ENCODE results near the gene ATP5F1A. TPM values are rescaled to one million over a fixed set of nuclear protein-coding genes. Genes with fewer than 3 reads are reported as not detected.
"Not testable (repeated sequence)": the region's sequence is repeated elsewhere in the genome, so short reads cannot be mapped to it uniquely, and the experiment has no call there.

The ATP5F1A gene
- total RNA-seq, 2 experiments from 2014 or later, result 205 to 206 TPM

DNA sequence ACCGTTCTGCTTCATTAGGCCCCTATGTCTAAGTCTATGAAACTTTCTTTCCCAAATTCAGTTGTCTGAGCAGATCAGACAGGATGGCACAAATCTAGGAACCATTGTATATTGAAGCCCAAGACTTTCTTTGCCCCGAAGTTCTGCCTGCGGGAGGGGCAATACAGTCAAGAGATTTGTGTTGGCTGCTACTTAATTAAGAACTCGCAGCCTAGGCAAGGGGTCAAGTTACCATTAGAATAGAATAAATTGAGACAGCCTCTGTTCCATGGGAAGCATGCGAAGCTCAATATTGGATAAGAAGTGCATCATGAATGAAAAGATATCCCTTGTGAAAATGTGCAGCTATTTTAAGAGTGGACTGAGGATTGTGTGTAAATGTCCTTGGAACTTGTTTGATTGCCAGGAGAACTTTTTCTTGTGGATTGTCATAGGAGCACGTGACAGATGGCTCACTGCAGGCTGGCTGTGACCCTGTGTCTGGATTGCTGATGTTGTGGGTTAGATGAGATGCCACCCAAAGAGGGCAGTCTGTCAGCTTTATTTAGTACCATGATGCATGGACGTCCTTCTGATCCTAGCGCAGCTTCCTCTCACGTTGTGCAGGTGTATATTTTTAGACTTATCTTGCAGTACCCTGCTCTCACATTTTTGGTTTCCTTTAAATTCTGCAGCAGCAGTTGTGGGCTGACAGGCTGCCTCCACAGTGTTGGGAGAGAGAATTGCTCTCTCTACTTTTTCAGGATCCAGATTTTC is 37.0 kb upstream of the ATP5F1A start:
- no peak for ATAC-seq (ENCODE audit: poor library complexity)
- CTCF ChIA-PET, result no interaction called here
- no peaks in the 10 kb centered on the region for H3K4me1 Mint-ChIP-seq (ENCODE audit: low read depth)

GRCh38 chr18:46133534-46133933 is 35.4 kb upstream of the ATP5F1A start:
- Histone ChIP-seq H3K27ac (ENCODE audit: low read depth in 1 of 2, low read length in 2 of 2) (no peak overlapping the region), H3K36me3 (ENCODE audit: insufficient read depth, low read length) (peaks cover 13% of the 10 kb centered on the region), H3K4me1 (ENCODE audit: insufficient read depth, low read length) (no peaks in the 10 kb centered on the region), H3K4me3 (ENCODE audit: low read length) (no peak overlapping the region), H3K9me3 (ENCODE audit: control insufficient read depth in 1 of 2, insufficient read depth in 1 of 2, low read length in 2 of 2) (no peaks in the 10 kb centered on the region), H3K27me3 (ENCODE audit: control insufficient read depth in 1 of 2, insufficient read depth in 2 of 2, low read length in 2 of 2) (no peaks in the 10 kb centered on the region)
- no peak for TF ChIP-seq CTCF (IDR thresholded peaks at IDR 0.05)
- Mint-ChIP-seq H3K4me3 (no peak overlapping the region), H3K36me3 (ENCODE audit: low read depth) (peaks cover 21% of the 10 kb centered on the region), H3K4me1 (ENCODE audit: low read depth) (no peaks in the 10 kb centered on the region), H3K27me3 (no peaks in the 10 kb centered on the region), H3K27ac (no peak overlapping the region), H3K9me3 (no peaks in the 10 kb centered on the region)
- POLR2A ChIA-PET, result no interaction called here
- DNase-seq (no peak), ATAC-seq (ENCODE audit: poor library complexity) (no peak)
- CTCF ChIA-PET, result no interaction called here
- intact Hi-C loops (cut with DNase I, micrococcal nuclease), result no loop called here

More for the DNA sequence above, 37.0 kb upstream of the ATP5F1A start:
- Mint-ChIP-seq H3K36me3 (ENCODE audit: low read depth) (peaks cover 6% of the 10 kb centered on the region), H3K9me3 (no peaks in the 10 kb centered on the region), H3K4me3 (no peak overlapping the region), H3K27ac (no peak overlapping the region), H3K27me3 (no peaks in the 10 kb centered on the region)
- H3K4me3 ChIP-seq (ENCODE audit: low read length), result no peak overlapping the region
- no peaks in the 10 kb centered on the region for H3K9me3 ChIP-seq (ENCODE audit: control insufficient read depth in 1 of 2, insufficient read depth in 1 of 2, low read length in 2 of 2)
- no peaks in the 10 kb centered on the region for H3K36me3 ChIP-seq (ENCODE audit: insufficient read depth, low read length)
- H3K27me3 ChIP-seq (ENCODE audit: control insufficient read depth in 1 of 2, insufficient read depth in 2 of 2, low read length in 2 of 2), result no peaks in the 10 kb centered on the region
- no peaks in the 10 kb centered on the region for H3K4me1 ChIP-seq (ENCODE audit: insufficient read depth, low read length)
- intact Hi-C loops (cut with DNase I, micrococcal nuclease), result no loop called here
- no peak for TF ChIP-seq CTCF (IDR thresholded peaks at IDR 0.05)
- POLR2A ChIA-PET, result no interaction called here
- DNase-seq, result no peak
- H3K27ac ChIP-seq (ENCODE audit: low read depth in 1 of 2, low read length in 2 of 2), result no peak overlapping the region

- H3K27ac ChIP-seq (ENCODE audit: low read depth in 1 of 2, low read length in 2 of 2); ATAC-seq (ENCODE audit: poor library complexity); CTCF ChIA-PET; H3K9me3 Mint-ChIP-seq; H3K4me3 ChIP-seq (ENCODE audit: low read length); intact Hi-C loops (cut with DNase I, micrococcal nuclease); H3K4me1 Mint-ChIP-seq (ENCODE audit: low read depth); H3K9me3 ChIP-seq (ENCODE audit: control insufficient read depth in 1 of 2, insufficient read depth in 1 of 2, low read length in 2 of 2); H3K4me1 ChIP-seq (ENCODE audit: insufficient read depth, low read length); H3K27ac Mint-ChIP-seq; H3K27me3 ChIP-seq (ENCODE audit: control insufficient read depth in 1 of 2, insufficient read depth in 2 of 2, low read length in 2 of 2); POLR2A ChIA-PET; H3K4me3 Mint-ChIP-seq; DNase-seq; H3K27me3 Mint-ChIP-seq: not testable (repeated sequence)
- peaks cover 47% of the 10 kb centered on the region for H3K36me3 Mint-ChIP-seq (ENCODE audit: low read depth)
- peaks cover 27% of the 10 kb centered on the region for H3K36me3 ChIP-seq (ENCODE audit: insufficient read depth, low read length)
These were observed 32.5 kb upstream of the ATP5F1A start for GRCh38 chr18:46130549-46130948.

DNA sequence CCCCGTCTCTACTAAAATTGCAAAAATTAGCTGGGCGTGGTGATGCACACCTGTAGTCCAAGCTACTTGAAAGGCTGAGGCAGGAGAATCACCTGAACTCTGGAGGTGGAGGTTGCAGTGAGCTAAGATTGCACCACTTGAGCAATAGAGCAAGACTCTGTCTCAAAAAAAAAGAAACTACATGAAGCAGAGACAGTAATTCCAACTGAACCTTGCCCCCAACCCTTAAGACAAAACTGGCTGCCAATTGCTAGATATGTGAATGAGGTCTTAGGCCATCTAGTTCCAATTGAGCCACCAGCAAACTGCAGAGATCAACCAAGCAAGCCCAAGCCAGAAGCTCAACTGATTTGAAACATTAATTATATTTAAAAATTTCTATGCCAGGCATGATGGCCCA is 32.0 kb upstream of the ATP5F1A start:
- POLR2A ChIA-PET, result no interaction called here
- H3K27ac Mint-ChIP-seq, result no peak overlapping the region
- Histone ChIP-seq H3K36me3 (ENCODE audit: insufficient read depth, low read length) (peaks cover 27% of the 10 kb centered on the region), H3K27ac (ENCODE audit: low read depth in 1 of 2, low read length in 2 of 2) (no peak overlapping the region), H3K4me1 (ENCODE audit: insufficient read depth, low read length) (no peaks in the 10 kb centered on the region), H3K4me3 (ENCODE audit: low read length) (no peak overlapping the region), H3K9me3 (ENCODE audit: control insufficient read depth in 1 of 2, insufficient read depth in 1 of 2, low read length in 2 of 2) (no peaks in the 10 kb centered on the region), H3K27me3 (ENCODE audit: control insufficient read depth in 1 of 2, insufficient read depth in 2 of 2, low read length in 2 of 2) (no peaks in the 10 kb centered on the region)
- intact Hi-C loops (cut with DNase I, micrococcal nuclease), result no loop called here
- no peak for TF ChIP-seq CTCF (IDR thresholded peaks at IDR 0.05)
- no peaks in the 10 kb centered on the region for H3K27me3 Mint-ChIP-seq
- no peak for ATAC-seq (ENCODE audit: poor library complexity)
- CTCF ChIA-PET, result no interaction called here
- H3K9me3 Mint-ChIP-seq, result no peaks in the 10 kb centered on the region
- H3K36me3 Mint-ChIP-seq (ENCODE audit: low read depth), result peaks cover 49% of the 10 kb centered on the region
- H3K4me3 Mint-ChIP-seq, result no peak overlapping the region
- H3K4me1 Mint-ChIP-seq (ENCODE audit: low read depth), result no peaks in the 10 kb centered on the region
- DNase-seq, result no peak

- intact Hi-C loops (cut with DNase I, micrococcal nuclease); H3K4me1 ChIP-seq (ENCODE audit: insufficient read depth, low read length); POLR2A ChIA-PET: not testable (repeated sequence)
These were observed 28.5 kb upstream of the ATP5F1A start for GRCh38 chr18:46126625-46127024.

More at GRCh38 chr18:46126625-46127024, 28.5 kb upstream of the ATP5F1A start:
- not testable (repeated sequence) for H3K9me3 Mint-ChIP-seq; H3K4me3 ChIP-seq (ENCODE audit: low read length); H3K27me3 ChIP-seq (ENCODE audit: control insufficient read depth in 1 of 2, insufficient read depth in 2 of 2, low read length in 2 of 2); H3K27ac ChIP-seq (ENCODE audit: low read depth in 1 of 2, low read length in 2 of 2); ATAC-seq (ENCODE audit: poor library complexity); H3K27me3 Mint-ChIP-seq; H3K4me3 Mint-ChIP-seq; H3K9me3 ChIP-seq (ENCODE audit: control insufficient read depth in 1 of 2, insufficient read depth in 1 of 2, low read length in 2 of 2); H3K27ac Mint-ChIP-seq; H3K4me1 Mint-ChIP-seq (ENCODE audit: low read depth); DNase-seq
- H3K36me3 ChIP-seq (ENCODE audit: insufficient read depth, low read length), result peaks cover 47% of the 10 kb centered on the region
- CTCF ChIA-PET, result interaction anchor here (0.7 to 1.1 kb wide), 2 partner anchors 297 to 531 kb away, joined by 3 read pairs; no protein-coding TSS in a partner anchor
- H3K36me3 Mint-ChIP-seq (ENCODE audit: low read depth), result peaks cover 78% of the 10 kb centered on the region
